Activated CD4-positive, alpha-beta T cell treated with anti-CD3 and anti-CD28 coated beads for 24 hours (primary cell): Measurements from ENCODE around the gene CALML3.

Source experiments
- DNase-seq, 2 donors: peaks; one replicate each; pipeline ENCODE4 v3.0.0-alpha.2; 2020; ENCODE audit warnings: low read depth in 2 of 2

Gene CALML3

GRCh38 chr10:5567477-5567876, 42.7 kb downstream of the CALML3 start:
- DNase-seq, result no peak

- no peak for DNase-seq
These were observed 44.2 kb downstream of the CALML3 start for GRCh38 chr10:5568984-5569383.

- no peak for DNase-seq
These were observed 44.8 kb downstream of the CALML3 start for GRCh38 chr10:5569568-5569967.

- no peak for DNase-seq
These were observed 45.4 kb downstream of the CALML3 start for GRCh38 chr10:5570007-5570655.

- no peak for DNase-seq
These were observed 46.4 kb downstream of the CALML3 start for GRCh38 chr10:5570979-5571810.

- DNase-seq, result no peak
These were observed 47.1 kb downstream of the CALML3 start for GRCh38 chr10:5571826-5572225.

GRCh38 chr10:5573319-5573950, 48.7 kb downstream of the CALML3 start:
- no peak for DNase-seq

GRCh38 chr10:5573968-5574641, 49.3 kb downstream of the CALML3 start:
- no peak for DNase-seq

- DNase-seq, result no peak
These were observed 49.9 kb downstream of the CALML3 start for GRCh38 chr10:5574642-5575131.

- no peak for DNase-seq
These were observed 50.4 kb downstream of the CALML3 start for GRCh38 chr10:5575144-5575481.

- DNase-seq, result no peak
These were observed 50.9 kb downstream of the CALML3 start for GRCh38 chr10:5575482-5576153.

GRCh38 chr10:5576154-5576748, 51.5 kb downstream of the CALML3 start:
- DNase-seq, result no peak
